Measurements from ENCODE around the gene SLC27A5. TPM values are rescaled to one million over a fixed set of nuclear protein-coding genes. Genes with fewer than 3 reads are reported as not detected.
"Not testable (repeated sequence)": the region's sequence is repeated elsewhere in the genome, so short reads cannot be mapped to it uniquely, and the experiment has no call there.

The SLC27A5 gene
- total RNA-seq, 1 donor: 3.0 TPM

DNA sequence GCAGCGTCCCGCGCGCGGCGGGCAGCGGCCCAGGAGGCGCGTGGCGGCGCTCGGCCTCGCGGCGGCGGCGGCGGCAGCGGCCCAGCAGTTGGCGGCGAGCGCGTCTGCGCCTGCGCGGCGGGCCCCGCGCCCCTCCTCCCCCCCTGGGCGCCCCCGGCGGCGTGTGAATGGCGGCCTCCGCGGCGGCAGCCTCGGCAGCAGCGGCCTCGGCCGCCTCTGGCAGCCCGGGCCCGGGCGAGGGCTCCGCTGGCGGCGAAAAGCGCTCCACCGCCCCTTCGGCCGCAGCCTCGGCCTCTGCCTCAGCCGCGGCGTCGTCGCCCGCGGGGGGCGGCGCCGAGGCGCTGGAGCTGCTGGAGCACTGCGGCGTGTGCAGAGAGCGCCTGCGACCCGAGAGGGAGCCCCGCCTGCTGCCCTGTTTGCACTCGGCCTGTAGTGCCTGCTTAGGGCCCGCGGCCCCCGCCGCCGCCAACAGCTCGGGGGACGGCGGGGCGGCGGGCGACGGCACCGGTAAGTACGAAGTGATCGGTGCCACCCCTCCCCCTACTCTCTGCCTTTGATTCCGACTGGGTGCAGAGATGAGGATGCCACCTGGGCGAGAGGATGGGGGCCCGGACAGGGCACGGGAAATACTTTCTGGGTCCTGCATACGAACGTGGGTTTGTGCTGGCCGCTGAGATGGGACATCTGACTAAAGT lies 32.9 kb upstream of the SLC27A5 start:
- H3K4me3 ChIP-seq (ENCODE audit: low read depth, low read length): peak overlapping the region; percentile 82
- TF ChIP-seq, protein P1, sequence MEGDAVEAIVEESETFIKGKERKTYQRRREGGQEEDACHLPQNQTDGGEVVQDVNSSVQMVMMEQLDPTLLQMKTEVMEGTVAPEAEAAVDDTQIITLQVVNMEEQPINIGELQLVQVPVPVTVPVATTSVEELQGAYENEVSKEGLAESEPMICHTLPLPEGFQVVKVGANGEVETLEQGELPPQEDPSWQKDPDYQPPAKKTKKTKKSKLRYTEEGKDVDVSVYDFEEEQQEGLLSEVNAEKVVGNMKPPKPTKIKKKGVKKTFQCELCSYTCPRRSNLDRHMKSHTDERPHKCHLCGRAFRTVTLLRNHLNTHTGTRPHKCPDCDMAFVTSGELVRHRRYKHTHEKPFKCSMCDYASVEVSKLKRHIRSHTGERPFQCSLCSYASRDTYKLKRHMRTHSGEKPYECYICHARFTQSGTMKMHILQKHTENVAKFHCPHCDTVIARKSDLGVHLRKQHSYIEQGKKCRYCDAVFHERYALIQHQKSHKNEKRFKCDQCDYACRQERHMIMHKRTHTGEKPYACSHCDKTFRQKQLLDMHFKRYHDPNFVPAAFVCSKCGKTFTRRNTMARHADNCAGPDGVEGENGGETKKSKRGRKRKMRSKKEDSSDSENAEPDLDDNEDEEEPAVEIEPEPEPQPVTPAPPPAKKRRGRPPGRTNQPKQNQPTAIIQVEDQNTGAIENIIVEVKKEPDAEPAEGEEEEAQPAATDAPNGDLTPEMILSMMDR (IDR thresholded peaks at IDR 0.05; ENCODE audit: insufficient read depth, low read depth, low read length): no peak
- DNase-seq (ENCODE audit: low read depth): peak; percentile 51

DNA sequence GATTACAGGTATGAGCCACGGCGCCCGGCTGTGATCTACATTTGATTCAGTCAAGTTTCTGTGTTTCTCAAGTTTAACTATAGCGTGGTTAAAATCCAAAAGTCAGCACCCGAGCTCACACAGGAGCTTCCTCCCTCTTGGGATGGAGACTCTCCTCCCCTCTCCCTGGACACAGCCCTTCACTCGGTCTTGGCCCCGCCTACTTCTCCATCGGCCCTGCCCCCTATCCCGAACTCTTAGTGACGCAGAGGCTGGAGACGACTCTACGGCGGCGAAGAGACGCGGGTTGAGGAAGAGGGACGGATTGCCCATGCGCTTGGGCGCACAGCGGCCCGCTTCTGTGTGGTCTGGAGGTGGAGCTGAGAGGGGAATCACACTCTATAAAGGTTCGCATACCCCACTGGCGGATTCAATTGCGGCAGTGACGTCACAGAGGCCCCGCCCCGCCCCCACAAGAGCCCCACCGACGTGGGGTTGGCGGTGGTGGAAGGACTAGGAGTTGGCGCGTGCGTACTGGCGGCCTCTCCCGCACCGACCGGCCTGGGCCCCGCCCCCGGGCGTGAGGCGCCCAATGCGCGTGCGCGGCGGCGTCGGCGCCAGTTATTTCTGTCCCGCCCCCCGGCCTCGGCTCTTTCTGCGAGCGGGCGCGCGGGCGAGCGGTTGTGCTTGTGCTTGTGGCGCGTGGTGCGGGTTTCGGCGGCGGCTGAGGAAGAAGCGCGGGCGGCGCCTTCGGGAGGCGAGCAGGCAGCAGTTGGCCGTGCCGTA lies 32.2 kb upstream of the SLC27A5 start, which contains the start of gene TRIM28:
Gene TRIM28, plus strand, starts transcription at position 239 of the 765 bp plus-strand sequence. CDS start 694 bp downstream, outside the sequence.
- TF ChIP-seq, protein P1 (IDR thresholded peaks at IDR 0.05; ENCODE audit: insufficient read depth, low read depth, low read length): no peak
- peak; percentile 99 for DNase-seq (ENCODE audit: low read depth)
- H3K4me3 ChIP-seq (ENCODE audit: low read depth, low read length): peak within 1 kb of the TSS; percentile 82

DNA sequence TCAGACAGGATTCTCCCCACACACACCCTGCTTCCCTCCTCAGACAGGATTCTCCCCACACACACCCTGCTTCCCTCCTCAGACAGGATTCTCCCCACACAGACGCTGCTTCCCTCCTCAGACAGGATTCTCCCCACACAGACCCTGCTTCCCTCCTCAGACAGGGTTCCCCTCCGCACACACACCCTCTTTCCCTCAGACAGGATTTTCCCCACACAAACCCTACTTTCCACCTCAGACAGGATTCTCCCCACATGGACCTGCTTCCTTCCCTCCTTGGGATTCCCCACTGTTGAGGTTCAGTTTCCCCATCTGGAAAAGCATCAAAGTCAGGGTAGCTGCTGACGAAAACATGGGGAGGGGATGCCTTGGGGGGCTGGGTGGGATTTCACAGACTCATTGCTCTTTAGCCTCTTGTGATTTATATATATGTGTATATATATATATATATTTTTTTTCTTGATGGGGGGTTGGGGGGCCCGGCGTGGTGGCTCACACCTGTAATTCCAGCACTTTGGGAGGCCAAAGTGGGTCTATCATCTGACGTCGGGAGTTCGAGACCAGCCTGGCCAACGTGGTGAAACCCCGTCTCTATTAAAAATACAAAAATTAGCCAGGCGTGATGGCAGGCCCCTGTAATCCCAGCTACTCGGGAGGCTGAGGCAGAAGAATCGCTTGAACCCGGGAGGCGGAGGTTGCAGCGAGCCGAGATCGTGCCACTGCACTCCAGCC lies 31.0 kb upstream of the SLC27A5 start:
- H3K4me3 ChIP-seq (ENCODE audit: low read depth, low read length); DNase-seq (ENCODE audit: low read depth): not testable (repeated sequence)

DNA sequence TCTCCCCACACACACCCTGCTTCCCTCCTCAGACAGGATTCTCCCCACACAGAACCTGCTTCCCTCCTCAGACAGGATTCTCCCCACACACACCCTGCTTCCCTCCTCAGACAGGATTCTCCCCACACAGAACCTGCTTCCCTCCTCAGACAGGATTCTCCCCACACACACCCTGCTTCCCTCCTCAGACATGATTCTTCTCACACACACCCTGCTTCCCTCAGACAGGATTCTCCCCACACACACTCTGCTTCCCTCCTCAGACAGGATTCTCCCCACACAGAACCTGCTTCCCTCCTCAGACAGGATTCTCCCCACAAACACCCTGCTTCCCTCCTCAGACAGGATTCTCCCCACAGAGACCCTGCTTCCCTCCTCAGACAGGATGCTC lies 27.4 kb upstream of the SLC27A5 start:
- H3K4me3 ChIP-seq (ENCODE audit: low read depth, low read length); DNase-seq (ENCODE audit: low read depth): not testable (repeated sequence)

DNA sequence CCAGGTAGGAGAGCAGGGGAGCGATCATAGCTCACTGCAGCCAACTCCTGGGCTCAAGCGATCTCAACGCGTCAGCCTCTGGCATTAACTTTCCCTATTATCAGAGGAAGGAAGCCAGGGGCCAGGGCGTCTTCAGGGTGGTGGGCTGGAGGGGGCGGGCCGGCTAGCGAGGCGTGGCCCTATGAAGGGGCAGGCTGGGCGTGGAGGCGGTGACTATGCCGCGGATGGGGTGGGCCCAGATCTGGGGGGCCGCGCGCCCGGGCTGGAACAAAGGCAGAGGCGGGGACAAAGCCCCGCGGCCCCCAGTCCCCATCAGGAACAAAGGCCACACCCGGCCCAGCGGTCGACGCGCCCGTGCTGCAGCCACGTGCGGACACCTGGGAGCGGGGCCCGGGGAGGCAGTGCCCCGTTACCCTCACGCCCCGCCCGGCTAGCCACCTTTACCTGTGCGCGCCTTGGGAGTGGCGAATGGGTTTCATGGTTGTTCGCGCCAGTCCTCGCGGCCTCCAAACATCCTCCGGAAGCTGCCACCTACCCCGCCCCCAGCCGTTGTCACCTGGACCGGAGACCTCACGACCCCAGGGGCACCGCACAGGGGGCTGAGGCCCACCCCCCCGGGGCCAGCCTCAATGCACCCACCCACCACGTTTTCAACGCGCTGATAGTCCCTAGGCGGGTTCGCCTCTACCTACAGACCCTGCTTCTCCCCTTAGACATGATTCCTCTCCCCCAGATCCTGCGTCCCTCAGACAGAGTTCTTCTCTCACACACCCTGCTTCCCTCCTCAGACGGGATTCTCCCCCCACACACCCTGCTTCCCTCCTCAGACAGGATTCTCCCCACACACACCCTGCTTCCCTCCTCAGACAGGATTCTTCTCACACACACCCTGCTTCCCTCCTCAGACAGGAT lies 26.7 kb upstream of the SLC27A5 start:
- DNase-seq (ENCODE audit: low read depth): no peak
- TF ChIP-seq, protein P1 (IDR thresholded peaks at IDR 0.05; ENCODE audit: insufficient read depth, low read depth, low read length): no peak
- peak overlapping the region; percentile 34 for H3K4me3 ChIP-seq (ENCODE audit: low read depth, low read length)

DNA sequence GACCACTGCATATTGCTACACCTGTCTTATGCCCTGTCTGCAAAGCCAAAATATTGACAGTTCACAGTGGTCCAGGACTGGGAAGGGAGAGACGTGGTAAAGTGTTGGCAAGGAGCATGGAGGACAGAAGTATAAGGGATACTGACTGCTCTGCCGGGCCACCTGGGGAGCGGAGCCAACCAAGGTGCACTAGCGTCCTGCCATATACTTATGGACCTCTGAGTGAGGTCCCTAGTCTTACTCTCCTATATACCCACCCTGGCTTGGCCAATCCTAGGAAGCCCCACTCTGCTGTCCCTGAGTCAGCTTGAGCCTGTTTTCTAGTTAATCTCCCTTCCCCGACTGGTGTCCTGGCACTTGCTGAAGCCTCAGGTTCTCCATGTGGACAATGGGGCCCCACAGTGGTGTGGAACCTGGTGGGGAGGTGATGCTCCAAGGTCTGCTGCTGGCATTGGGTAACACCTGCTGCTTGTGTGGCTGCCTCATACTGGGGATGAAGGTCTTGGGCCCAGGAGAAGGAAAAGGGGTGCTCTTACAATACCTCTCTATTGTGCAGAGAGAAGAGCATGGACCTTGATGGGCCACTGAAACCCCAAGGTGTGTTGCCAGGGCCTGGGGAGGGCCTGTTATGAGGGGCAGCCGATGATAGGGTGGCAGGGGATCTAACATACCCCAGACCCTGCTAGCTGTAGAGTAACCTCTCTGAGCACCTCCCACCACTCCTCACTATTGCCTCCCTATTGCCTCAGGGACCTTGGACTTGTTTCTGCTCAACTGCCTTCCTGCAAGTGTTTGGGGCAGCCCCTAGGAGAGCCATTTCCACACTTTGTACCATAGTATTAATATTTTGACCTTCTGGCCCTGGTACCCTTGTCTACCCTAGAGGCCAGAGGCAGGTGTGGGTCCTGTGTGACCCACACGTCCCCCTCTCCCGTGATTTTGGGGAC lies 25.3 kb upstream of the SLC27A5 start:
- TF ChIP-seq, protein P1 (IDR thresholded peaks at IDR 0.05; ENCODE audit: insufficient read depth, low read depth, low read length): no peak
- no peak overlapping the region for H3K4me3 ChIP-seq (ENCODE audit: low read depth, low read length)
- no peak for DNase-seq (ENCODE audit: low read depth)

Data from fibroblast of villous mesenchyme (primary cell).